Stimulated activated CD8-positive, alpha-beta memory T cell treated with anti-CD3 and anti-CD28 coated beads, Interleukin-7, amount 100 ng/mL, for 48 hours (primary cell): ENCODE data around the gene EXD2.

Experiments
- DNase-seq, 2 donors: peaks; one replicate each; pipeline ENCODE4 v3.0.0-alpha.2; 2020; ENCODE audit warnings: low read depth in 1 of 2; ENCODE audit errors: extremely low read depth in 1 of 2

The EXD2 gene

GRCh38 chr14:69246331-69246730 is 55.0 kb downstream of the EXD2 start:
- no peak for DNase-seq

- no peak for DNase-seq
Measured at GRCh38 chr14:69247676-69248440, 56.6 kb downstream of the EXD2 start.

- DNase-seq, result no peak
Measured at GRCh38 chr14:69249603-69250002, 58.3 kb downstream of the EXD2 start.

GRCh38 chr14:69252851-69253250 is 61.6 kb downstream of the EXD2 start:
- DNase-seq, result no peak

- no peak for DNase-seq
Measured at GRCh38 chr14:69259168-69259526, 67.8 kb downstream of the EXD2 start.

GRCh38 chr14:69259527-69260189 is 68.4 kb downstream of the EXD2 start, which contains the start of gene GALNT16:
GALNT16 (plus strand) TSS chr14:69260158; CDS start chr14:69260291, 133 bp downstream.
- DNase-seq, result no peak

- no peak for DNase-seq
Measured at GRCh38 chr14:69260190-69260860, 69.0 kb downstream of the EXD2 start.

GRCh38 chr14:69260861-69261564 is 69.7 kb downstream of the EXD2 start:
- DNase-seq, result peak in 1 of 2 donors; percentile 22

- DNase-seq, result no peak
Measured at GRCh38 chr14:69261761-69262331, 70.5 kb downstream of the EXD2 start.

GRCh38 chr14:69262516-69262915 is 71.2 kb downstream of the EXD2 start:
- DNase-seq, result no peak

- DNase-seq, result no peak
Measured at GRCh38 chr14:69263364-69263763, 72.1 kb downstream of the EXD2 start.

GRCh38 chr14:69263771-69264170 is 72.5 kb downstream of the EXD2 start:
- no peak for DNase-seq

GRCh38 chr14:69266572-69267345 is 75.5 kb downstream of the EXD2 start:
- no peak for DNase-seq

- no peak for DNase-seq
Measured at GRCh38 chr14:69267492-69267891, 76.2 kb downstream of the EXD2 start.

- DNase-seq, result no peak
Measured at GRCh38 chr14:69268223-69268622, 76.9 kb downstream of the EXD2 start.

- DNase-seq, result no peak
Measured at GRCh38 chr14:69268763-69269162, 77.5 kb downstream of the EXD2 start.

GRCh38 chr14:69269381-69269780 is 78.1 kb downstream of the EXD2 start:
- no peak for DNase-seq

GRCh38 chr14:69270097-69270496 is 78.8 kb downstream of the EXD2 start:
- no peak for DNase-seq

- DNase-seq, result no peak
Measured at GRCh38 chr14:69270795-69271708, 79.8 kb downstream of the EXD2 start.
